ENCODE results near the gene GDF10.

Gene GDF10

DNA sequence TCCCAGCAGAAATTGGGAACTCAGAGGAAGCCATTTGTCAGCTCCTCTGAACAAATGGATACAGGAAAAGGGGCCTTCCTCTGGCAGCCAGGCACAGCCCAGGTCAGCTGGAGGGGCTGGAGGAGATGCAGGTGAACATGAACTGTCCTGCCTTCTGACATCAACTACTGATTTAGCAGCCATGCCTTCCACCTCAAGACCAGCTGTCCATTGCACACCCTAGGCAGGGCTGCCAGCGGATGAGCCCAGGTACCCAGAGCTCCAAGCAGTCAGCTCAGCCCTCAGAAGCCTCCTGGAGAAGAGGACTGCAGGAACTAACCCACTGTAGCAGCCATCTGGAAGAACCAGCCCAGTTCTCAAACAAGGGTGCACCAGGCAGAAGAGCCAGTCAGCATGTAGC, 44.1 kb upstream of the GDF10 start:
- TF ChIP-seq, protein P1, sequence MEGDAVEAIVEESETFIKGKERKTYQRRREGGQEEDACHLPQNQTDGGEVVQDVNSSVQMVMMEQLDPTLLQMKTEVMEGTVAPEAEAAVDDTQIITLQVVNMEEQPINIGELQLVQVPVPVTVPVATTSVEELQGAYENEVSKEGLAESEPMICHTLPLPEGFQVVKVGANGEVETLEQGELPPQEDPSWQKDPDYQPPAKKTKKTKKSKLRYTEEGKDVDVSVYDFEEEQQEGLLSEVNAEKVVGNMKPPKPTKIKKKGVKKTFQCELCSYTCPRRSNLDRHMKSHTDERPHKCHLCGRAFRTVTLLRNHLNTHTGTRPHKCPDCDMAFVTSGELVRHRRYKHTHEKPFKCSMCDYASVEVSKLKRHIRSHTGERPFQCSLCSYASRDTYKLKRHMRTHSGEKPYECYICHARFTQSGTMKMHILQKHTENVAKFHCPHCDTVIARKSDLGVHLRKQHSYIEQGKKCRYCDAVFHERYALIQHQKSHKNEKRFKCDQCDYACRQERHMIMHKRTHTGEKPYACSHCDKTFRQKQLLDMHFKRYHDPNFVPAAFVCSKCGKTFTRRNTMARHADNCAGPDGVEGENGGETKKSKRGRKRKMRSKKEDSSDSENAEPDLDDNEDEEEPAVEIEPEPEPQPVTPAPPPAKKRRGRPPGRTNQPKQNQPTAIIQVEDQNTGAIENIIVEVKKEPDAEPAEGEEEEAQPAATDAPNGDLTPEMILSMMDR (IDR thresholded peaks at IDR 0.05; ENCODE audit: low read depth, low read length) = no peak
- no peak for DNase-seq (ENCODE audit: extremely low read depth, low read depth)

DNA sequence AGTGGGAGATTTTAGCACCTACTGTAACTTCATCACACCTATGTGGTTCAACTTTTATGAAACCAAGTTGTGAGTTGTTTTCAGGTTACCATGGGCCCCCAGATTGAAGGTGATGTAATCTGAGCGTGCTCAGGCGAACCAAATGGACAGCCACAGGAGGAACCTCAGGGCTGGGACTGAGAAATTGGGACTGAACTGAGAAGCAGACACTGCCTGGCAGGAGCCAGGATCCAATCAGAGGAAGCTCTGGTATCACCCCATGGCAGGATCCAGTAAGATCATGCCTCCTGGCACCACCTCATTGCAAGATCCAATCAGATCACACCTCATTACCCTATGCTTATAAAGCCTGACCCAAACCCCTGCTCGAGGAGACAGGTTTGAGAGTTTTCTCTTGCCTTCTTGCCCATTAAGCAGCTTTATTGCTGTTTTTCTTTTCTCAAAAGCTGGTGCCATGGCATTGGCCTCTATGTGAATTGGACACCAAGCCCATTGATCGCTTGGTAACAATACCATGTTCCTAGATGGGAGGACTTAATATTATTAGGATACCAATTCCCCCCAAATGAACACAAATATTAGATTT, 43.2 kb upstream of the GDF10 start:
- no peak for DNase-seq (ENCODE audit: extremely low read depth, low read depth)
- TF ChIP-seq, protein P1 (IDR thresholded peaks at IDR 0.05; ENCODE audit: low read depth, low read length) = no peak

DNA sequence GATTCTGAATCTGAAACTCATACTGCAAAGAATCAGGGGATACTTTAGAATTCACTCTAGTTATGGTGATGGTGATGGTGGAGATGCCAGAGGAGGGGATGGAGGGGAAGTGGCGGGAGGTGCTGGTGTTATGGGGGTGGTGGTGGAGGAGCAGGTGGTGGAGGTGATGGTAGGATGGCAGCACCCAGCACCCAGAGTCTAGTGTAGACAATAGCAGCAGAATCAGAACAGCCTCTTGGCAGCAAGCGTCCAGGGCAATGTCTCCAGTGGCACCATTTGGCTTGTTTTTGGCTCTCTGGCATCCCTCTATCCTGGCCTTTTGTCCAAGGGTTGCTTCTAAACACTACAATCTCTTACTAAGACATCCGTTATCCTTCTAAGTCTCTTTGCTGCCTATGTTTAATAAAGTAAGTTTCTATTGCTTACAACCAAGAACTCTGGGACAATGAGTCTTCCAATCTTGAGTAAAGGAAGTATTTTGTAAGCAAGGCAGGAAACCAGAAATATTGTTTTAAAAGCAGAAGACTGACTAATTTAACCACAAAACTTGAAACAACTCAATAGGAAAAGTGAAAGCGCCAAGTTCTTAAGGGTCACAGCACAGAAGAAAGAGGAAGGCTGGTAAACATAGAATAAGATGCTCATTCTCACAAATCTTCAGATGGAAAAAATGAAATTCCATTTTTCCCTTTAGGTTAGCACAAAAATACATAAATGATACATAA, 42.4 kb upstream of the GDF10 start:
- DNase-seq (ENCODE audit: extremely low read depth, low read depth) = no peak
- TF ChIP-seq, protein P1 (IDR thresholded peaks at IDR 0.05; ENCODE audit: low read depth, low read length) = no peak

DNA sequence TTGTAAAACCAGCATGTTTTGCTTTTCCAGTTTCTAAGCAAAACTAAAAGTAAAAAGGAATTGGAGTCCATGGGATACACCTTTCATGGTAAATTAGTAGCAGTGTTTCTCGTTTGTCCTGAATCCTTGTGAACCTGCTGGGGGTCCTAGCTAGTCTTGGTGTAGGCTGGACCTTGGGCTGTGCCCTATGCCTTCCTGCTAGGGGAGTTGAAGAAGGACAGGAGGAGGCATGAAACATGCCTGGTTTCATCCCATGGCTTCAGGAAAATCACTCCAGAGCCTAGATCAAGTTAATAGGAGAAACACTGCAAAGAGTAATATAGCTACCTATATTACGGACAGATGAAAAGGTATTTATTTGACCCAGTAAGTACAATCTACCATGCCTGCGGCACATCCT, 41.1 kb upstream of the GDF10 start:
- TF ChIP-seq, protein P1 (IDR thresholded peaks at IDR 0.05; ENCODE audit: low read depth, low read length) = no peak
- no peak for DNase-seq (ENCODE audit: extremely low read depth, low read depth)

DNA sequence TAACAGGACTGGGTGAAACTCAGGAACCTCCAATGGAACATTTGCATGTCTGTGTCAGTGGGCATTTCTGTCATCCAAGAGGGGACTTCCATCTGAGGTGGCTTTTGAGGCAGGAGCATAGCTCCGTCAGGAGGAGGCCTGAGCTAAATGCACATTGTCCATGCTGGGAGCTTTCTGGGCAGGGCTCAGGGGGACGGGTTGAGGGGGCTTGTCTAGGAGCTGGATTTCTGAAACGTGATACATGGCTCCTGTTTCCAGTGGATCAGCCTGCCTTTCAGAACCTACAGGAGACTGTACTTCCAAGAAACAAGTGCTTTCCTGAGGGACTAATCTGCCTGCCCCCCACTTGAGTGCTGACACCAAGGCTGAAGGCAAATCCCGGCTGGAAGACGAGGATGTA, 40.5 kb upstream of the GDF10 start:
- no peak for DNase-seq (ENCODE audit: extremely low read depth, low read depth)
- TF ChIP-seq, protein P1 (IDR thresholded peaks at IDR 0.05; ENCODE audit: low read depth, low read length) = no peak

DNA sequence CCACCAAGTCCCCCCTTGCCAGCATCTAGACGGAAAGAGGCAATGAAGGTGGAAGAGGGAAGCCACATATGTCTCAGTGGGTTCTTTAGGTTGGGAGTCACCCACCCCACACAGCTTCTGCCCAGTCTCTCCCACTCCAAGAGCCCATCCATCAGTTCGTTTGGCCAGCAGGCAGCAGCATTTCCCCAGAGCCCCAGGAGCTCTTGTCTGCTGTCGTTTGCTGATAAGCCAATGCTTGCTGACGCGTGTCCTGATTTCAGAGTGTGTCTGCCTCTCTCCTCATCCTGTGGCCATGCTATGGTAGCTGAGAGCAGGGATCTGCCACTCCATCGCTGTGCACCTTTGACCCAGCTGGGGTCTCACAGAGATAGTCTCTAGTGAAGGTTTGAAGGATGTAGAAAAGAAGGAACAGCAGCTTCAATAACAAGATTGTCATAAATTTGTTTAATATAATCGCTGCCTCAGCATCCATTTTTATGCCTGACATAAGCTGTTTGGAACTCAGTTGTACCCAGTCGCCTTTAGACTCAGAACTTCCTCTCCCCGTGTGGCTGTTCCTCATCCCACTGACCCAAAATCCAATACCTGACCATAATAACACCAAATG, 39.4 kb upstream of the GDF10 start:
- TF ChIP-seq, protein P1 (IDR thresholded peaks at IDR 0.05; ENCODE audit: low read depth, low read length) = no peak
- no peak for DNase-seq (ENCODE audit: extremely low read depth, low read depth)

DNA sequence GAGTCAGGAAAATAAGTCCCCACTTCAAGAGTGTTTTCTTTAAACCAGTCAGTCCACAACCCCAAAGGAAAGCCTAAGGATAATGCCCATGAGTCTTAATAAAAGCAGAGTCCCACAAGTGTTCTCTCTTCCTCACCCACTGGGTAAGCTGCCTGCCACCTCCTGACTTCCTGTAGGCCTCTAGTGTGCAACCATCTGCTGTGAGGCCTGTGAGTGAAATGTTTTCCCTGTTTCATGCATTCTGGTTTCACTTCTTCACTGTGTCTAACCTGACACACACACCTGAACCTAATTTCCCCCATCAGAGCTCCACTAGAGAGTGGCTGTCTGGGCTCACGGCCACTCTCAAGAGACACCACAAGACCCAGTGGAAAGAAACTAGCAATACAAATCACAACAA, 38.9 kb upstream of the GDF10 start:
- TF ChIP-seq, protein P1 (IDR thresholded peaks at IDR 0.05; ENCODE audit: low read depth, low read length) = no peak
- DNase-seq (ENCODE audit: extremely low read depth, low read depth) = no peak

Measured in AG09319 (cell line).